Psoas muscle (tissue), 8 donors: ENCODE measurements around the gene SOX12. TPM values are rescaled to one million over a fixed set of nuclear protein-coding genes. Genes with fewer than 3 reads are reported as not detected.
"Not testable (repeated sequence)": the region's sequence is repeated elsewhere in the genome, so short reads cannot be mapped to it uniquely, and the experiment has no call there.

Experiments used
- ATAC-seq, 4 donors: fragments of 200-7000 bp; cut with Tn5 transposase; one replicate each; pipeline ENCODE4 v1.9.1; 2020; ENCODE audit warnings: moderate library complexity in 3 of 4, mild to moderate bottlenecking in 2 of 4
- DNase-seq, 2 donors: peaks; one replicate each; pipeline ENCODE4 v3.0.0-alpha.2; 2020
- H3K27ac ChIP-seq: fragments of 200-600 bp; one replicate; pipeline ENCODE4 v1.8.0; 2022
- H3K27me3 ChIP-seq, 3 donors: fragments of 200-600 bp in 1 of 3; one replicate each; pipeline versions ENCODE4 v1.6.1 to v1.8.0; 2013 to 2022; ENCODE audit warnings: low read length in 2 of 3, mild to moderate bottlenecking in 2 of 3, moderate library complexity in 1 of 3; ENCODE audit not compliant: insufficient read depth in 3 of 3
- H3K36me3 ChIP-seq, 2 donors: fragments of 200-600 bp in 1 of 2; one replicate each; pipeline versions ENCODE4 v1.6.1 to v1.8.0; 2013 to 2022; ENCODE audit warnings: low read depth in 1 of 2, mild to moderate bottlenecking in 1 of 2, moderate library complexity in 1 of 2; ENCODE audit not compliant: insufficient read depth in 1 of 2
- H3K4me1 ChIP-seq: fragments of 200-600 bp; one replicate; pipeline ENCODE4 v1.8.0; 2022
- H3K4me3 ChIP-seq: fragments of 200-600 bp; one replicate; pipeline ENCODE4 v1.8.0; 2022; ENCODE audit warnings: mild to moderate bottlenecking
- H3K9me3 ChIP-seq: fragments of 200-600 bp; one replicate; pipeline ENCODE4 v1.8.0; 2022
- WGBS, 3 donors: extraction: QIAGEN DNeasy Blood & Tissue Kit; methylation state at CpG; one replicate each; pipeline versions ENCODE4 v1.1.6 to v1.1.7; 2013; 5-methylcytosine and 5-hydroxymethylcytosine counted together
- intact Hi-C, 2 donors: fragments of 100-400 bp; cut with DNase I; formaldehyde crosslinking; loops; one replicate each; pipeline versions ENCODE4 v1.11.0 to v1.14.2; 2022
- polyA plus RNA-seq, 3 donors: library from polyadenylated mRNA; stranded (reverse); fragments of 200-250 nt; gene quantifications; one replicate each; pipeline ENCODE4 v1.2.3, GENCODE V29; 2013
- total RNA-seq, 4 donors: library from RNA; stranded (reverse); fragmentation: NEBNext Ultra II Directional in 2 of 4; extraction: Animal tissue kit (Norgen Biotek cat#: 25700) in 2 of 4; gene quantifications; one replicate each; pipeline versions ENCODE4 v1.2.1 to v1.2.4, GENCODE V29; 2021 to 2023
- TF ChIP-seq, protein P1 (sequence below): fragments of 200-600 bp; IDR thresholded peaks from one replicate; pipeline ENCODE4 v1.8.0; 2022; ENCODE audit warnings: antibody characterized with exemption
- donor health status: healthy with polysubstance abuse.
- donor health status: DM: no; HTN: no; CAD: no; lungs with moderate emphysema.
- donor health status: Bipolar disorder and iron deficiency.
- donor health status: healthy.
- donor health status: DM: yes; HTN: yes; CAD: no.
- donor health status: DM: no; HTN: no; CAD: no.
- donor health status: DM: no; HTN: no; CAD: no.
- donor health status: DM: yes; HTN: yes; CAD: no.

Gene SOX12
- total and polyA plus RNA-seq, 7 donors, result 1.2 to 5.7 (median 3.6) TPM

- H3K4me1 ChIP-seq, result no peaks in the 10 kb centered on the region
- no peak for DNase-seq
- no peaks in the 10 kb centered on the region for H3K9me3 ChIP-seq
- ATAC-seq, result no peak
- intact Hi-C loops, result loop anchor here in 1 of 2 donors (5.0 to 10.0 kb wide), 2 partner anchors 60 to 127 kb away; no protein-coding TSS in a partner anchor
- no peaks in the 10 kb centered on the region for H3K36me3 ChIP-seq
- H3K27ac ChIP-seq, result no peak overlapping the region
- 95 to 97% (median 97%) methylated on average over 8 of the region's 8 CpGs for WGBS, 3 donors
- no peaks in the 10 kb centered on the region for H3K27me3 ChIP-seq
- H3K4me3 ChIP-seq, result no peak overlapping the region
- TF ChIP-seq, protein P1, sequence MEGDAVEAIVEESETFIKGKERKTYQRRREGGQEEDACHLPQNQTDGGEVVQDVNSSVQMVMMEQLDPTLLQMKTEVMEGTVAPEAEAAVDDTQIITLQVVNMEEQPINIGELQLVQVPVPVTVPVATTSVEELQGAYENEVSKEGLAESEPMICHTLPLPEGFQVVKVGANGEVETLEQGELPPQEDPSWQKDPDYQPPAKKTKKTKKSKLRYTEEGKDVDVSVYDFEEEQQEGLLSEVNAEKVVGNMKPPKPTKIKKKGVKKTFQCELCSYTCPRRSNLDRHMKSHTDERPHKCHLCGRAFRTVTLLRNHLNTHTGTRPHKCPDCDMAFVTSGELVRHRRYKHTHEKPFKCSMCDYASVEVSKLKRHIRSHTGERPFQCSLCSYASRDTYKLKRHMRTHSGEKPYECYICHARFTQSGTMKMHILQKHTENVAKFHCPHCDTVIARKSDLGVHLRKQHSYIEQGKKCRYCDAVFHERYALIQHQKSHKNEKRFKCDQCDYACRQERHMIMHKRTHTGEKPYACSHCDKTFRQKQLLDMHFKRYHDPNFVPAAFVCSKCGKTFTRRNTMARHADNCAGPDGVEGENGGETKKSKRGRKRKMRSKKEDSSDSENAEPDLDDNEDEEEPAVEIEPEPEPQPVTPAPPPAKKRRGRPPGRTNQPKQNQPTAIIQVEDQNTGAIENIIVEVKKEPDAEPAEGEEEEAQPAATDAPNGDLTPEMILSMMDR, result no peak
Measured at GRCh38 chr20:334578-334977, 9.2 kb downstream of the SOX12 start.

DNA sequence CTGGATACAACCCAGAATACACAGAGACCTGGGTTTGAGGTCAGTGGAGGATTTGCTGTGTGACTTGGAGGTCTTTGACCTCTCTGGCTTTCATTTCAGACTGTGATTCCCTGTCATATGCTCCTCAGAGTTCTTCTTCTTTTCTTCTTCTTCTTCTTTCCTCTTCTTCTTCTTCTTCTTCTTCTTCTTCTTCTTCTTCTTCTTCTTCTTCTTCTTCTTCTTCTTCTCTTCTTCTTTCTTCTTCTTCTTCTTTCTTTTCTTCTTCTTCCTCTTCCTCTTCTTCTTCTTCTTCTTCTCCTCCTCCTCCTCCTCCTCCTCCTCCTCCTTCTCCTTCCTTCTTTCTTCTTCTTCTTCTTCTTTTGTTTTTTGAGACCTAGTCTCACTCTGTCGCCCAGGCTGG lies 10.7 kb downstream of the SOX12 start:
- not testable (repeated sequence) for ATAC-seq, H3K27me3 ChIP-seq, H3K4me1 ChIP-seq, H3K4me3 ChIP-seq, H3K27ac ChIP-seq, H3K36me3 ChIP-seq, DNase-seq, H3K9me3 ChIP-seq
- 86 to 90% (median 90%) methylated on average over 1 of the region's 1 CpG for WGBS, 3 donors
- intact Hi-C loops, result loop anchor here in 1 of 2 donors (10.0 kb wide), 1 partner anchor 61 kb away; no protein-coding TSS in a partner anchor

DNA sequence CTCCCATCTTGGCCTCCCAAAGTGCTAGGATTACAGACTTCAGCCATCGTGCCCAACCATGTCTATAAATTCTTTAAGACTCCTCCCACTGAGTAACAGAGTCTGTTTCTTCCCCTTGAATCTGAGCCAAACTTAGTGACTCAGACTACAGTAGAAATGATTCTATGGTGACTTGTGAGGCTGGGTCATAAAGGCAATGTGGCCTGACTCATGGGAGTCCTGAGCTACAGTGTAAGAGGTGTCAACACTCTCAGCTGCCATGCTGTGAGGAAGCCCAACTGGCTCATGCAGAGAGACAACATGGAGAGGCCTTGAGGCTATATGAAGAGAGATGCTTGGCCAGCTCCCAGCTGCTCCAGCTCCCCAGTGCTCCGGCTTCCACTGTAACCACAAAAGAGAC lies 16.3 kb downstream of the SOX12 start:
- WGBS, 3 donors, result 69 to 70% (median 70%) methylated on average over 2 of the region's 2 CpGs
- DNase-seq (no peak), ATAC-seq (peak in 2 of 4 donors; percentile 13 to 38)

GRCh38 chr20:343107-343506 lies 17.8 kb downstream of the SOX12 start:
- no peaks in the 10 kb centered on the region for H3K9me3 ChIP-seq
- no peak overlapping the region for H3K27ac ChIP-seq
- no peaks in the 10 kb centered on the region for H3K36me3 ChIP-seq
- H3K27me3 ChIP-seq, result no peaks in the 10 kb centered on the region
- intact Hi-C loops, result no loop called here
- no peak overlapping the region for H3K4me3 ChIP-seq
- TF ChIP-seq, protein P1, result no peak
- no peak for DNase-seq
- ATAC-seq, result no peak
- no peaks in the 10 kb centered on the region for H3K4me1 ChIP-seq

More for the DNA sequence above, 16.3 kb downstream of the SOX12 start:
- no peaks in the 10 kb centered on the region for H3K9me3 ChIP-seq
- no peaks in the 10 kb centered on the region for H3K4me1 ChIP-seq
- no peak overlapping the region for H3K4me3 ChIP-seq
- TF ChIP-seq, protein P1, result no peak
- no peaks in the 10 kb centered on the region for H3K36me3 ChIP-seq
- no peaks in the 10 kb centered on the region for H3K27me3 ChIP-seq
- no peak overlapping the region for H3K27ac ChIP-seq
- intact Hi-C loops, result no loop called here

DNA sequence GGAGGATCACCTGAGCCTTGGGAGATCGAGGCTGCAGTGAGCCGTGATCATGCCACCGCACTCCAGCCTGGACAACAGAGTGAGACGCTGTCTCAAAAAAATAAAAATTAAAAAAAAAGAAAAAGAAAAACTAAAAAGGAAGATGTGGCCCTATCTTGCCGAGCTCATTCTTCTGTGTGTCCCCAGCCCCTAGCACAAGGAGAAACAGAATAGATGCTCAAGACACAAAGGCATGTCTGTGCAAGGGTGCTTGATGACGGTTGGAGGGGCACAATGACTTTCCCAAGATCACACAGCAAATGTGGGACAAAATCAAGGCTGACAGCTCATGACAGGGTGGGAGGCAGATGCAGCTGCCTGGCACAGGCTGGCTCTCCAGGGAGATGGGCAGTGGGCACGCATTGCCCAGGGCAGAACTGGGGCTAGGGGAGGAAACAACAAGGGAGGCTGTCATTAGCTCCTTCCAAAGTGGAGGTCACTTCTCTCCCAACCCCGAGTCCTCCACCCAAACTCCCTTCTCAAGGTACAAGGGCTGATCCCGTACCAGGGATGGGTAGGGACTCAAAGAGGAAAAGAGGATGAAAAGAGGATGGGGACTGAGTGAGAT lies 20.8 kb downstream of the SOX12 start:
- Histone ChIP-seq H3K36me3 (no peaks in the 10 kb centered on the region), H3K27ac (peak overlapping the region; percentile 71), H3K4me1 (no peaks in the 10 kb centered on the region), H3K9me3 (no peaks in the 10 kb centered on the region), H3K27me3 (peaks cover 0 to 2% (median 0%) of the 10 kb centered on the region in 3 donors), H3K4me3 (peak overlapping the region; percentile 83)
- DNase-seq, result no peak
- intact Hi-C loops, result no loop called here
- ATAC-seq, result no peak
- 71 to 79% (median 73%) methylated on average over 9 of the region's 9 CpGs for WGBS, 3 donors
- TF ChIP-seq, protein P1, result no peak
